ENCODE measurements around the gene TRIM7. TPM values are rescaled to one million over a fixed set of nuclear protein-coding genes. Genes with fewer than 3 reads are reported as not detected.
A peak's percentile ranks its signal among the peaks of the same experiment; 100 is the strongest.

TRIM7 gene
- total and polyA plus RNA-seq, 9 of the 15 experiments (the other 6 are each of a cell fraction or from before 2014, with no cell fraction given), result 2.6 to 14.9 (median 8.9) TPM

GRCh38 chr5:181215997-181216989 is 11.3 kb upstream of the TRIM7 start (continued):
- TF ChIP-seq DLX4 (CRISPR knock-in tag; IDR thresholded peaks at IDR 0.05) (no peak), ZNF24 (IDR thresholded peaks at IDR 0.05) (peak; percentile 75), PHB2 (IDR thresholded peaks at IDR 0.05; ENCODE audit: low read depth) (no peak), ZNF398 (CRISPR knock-in tag; IDR thresholded peaks at IDR 0.05) (no peak), ETV1 (tag; conservative IDR thresholded peaks at IDR 0.05; ENCODE audit: low read depth) (0 out of 2 replicates have a peak, but pooled peaks have one; percentile 8), ATF6 (CRISPR knock-in tag; IDR thresholded peaks at IDR 0.05) (no peak), MYBL2 (IDR thresholded peaks at IDR 0.05; ENCODE audit: low read depth) (peak; percentile 64), MYBL2 (CRISPR knock-in tag; IDR thresholded peaks at IDR 0.05; ENCODE audit: borderline replicate concordance) (no peak), ZNF174 (CRISPR knock-in tag; IDR thresholded peaks at IDR 0.05) (no peak), ZSCAN29 (IDR thresholded peaks at IDR 0.05) (0 out of 2 replicates have a peak, but pooled peaks have one; percentile 32), LCOR (CRISPR knock-in tag; IDR thresholded peaks at IDR 0.05) (peak; percentile 63; the same call in 1 of the 2 replicates), CREB3L1 (IDR thresholded peaks at IDR 0.05; ENCODE audit: borderline replicate concordance, low read depth) (peak; percentile 54; the same call in 1 of the 2 replicates), L3MBTL2 (IDR thresholded peaks at IDR 0.05) (peak; percentile 46; the same call in 1 of the 2 replicates), ZKSCAN1 (IDR thresholded peaks at IDR 0.05; ENCODE audit: low read depth, low read length) (no peak), HDAC1 (IDR thresholded peaks at IDR 0.05) (peak in 1 of 2 experiments; percentile 63; a peak in 1 of 4 replicates), ZNF57 (CRISPR knock-in tag; IDR thresholded peaks at IDR 0.05) (no peak), CGGBP1 (CRISPR knock-in tag; IDR thresholded peaks at IDR 0.05) (no peak), VEZF1 (CRISPR knock-in tag; IDR thresholded peaks at IDR 0.05) (peak; percentile 89), MED1 (CRISPR knock-in tag; IDR thresholded peaks at IDR 0.05; ENCODE audit: borderline replicate concordance) (no peak)
